NB4 (cell line): ENCODE measurements around the gene CEMIP.

ENCODE experiments used
- MAX ChIP-seq: IDR thresholded peaks from 2 replicates; pipeline ENCODE4 v1.6.1; 2011; ENCODE audit warnings: low read depth, low read length
- MYC ChIP-seq: IDR thresholded peaks from 2 replicates; pipeline ENCODE4 v1.6.1; 2011; ENCODE audit warnings: low read depth, low read length
- POLR2A ChIP-seq: IDR thresholded peaks from 2 replicates; pipeline ENCODE4 v1.6.1; 2011; ENCODE audit warnings: mild to moderate bottlenecking; ENCODE audit not compliant: insufficient read length; ENCODE audit errors: extremely low read depth
- TF ChIP-seq, protein P1 (sequence below): IDR thresholded peaks from one replicate; pipeline ENCODE4 v1.5.1; 2012; ENCODE audit warnings: low read depth, low read length

GRCh38 chr15:80891006-80891405 lies 111.8 kb downstream of the CEMIP start:
- TF ChIP-seq, protein P1, sequence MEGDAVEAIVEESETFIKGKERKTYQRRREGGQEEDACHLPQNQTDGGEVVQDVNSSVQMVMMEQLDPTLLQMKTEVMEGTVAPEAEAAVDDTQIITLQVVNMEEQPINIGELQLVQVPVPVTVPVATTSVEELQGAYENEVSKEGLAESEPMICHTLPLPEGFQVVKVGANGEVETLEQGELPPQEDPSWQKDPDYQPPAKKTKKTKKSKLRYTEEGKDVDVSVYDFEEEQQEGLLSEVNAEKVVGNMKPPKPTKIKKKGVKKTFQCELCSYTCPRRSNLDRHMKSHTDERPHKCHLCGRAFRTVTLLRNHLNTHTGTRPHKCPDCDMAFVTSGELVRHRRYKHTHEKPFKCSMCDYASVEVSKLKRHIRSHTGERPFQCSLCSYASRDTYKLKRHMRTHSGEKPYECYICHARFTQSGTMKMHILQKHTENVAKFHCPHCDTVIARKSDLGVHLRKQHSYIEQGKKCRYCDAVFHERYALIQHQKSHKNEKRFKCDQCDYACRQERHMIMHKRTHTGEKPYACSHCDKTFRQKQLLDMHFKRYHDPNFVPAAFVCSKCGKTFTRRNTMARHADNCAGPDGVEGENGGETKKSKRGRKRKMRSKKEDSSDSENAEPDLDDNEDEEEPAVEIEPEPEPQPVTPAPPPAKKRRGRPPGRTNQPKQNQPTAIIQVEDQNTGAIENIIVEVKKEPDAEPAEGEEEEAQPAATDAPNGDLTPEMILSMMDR = no peak
- no peak for TF ChIP-seq POLR2A
- no peak for TF ChIP-seq MAX
- TF ChIP-seq MYC = no peak
